Measurements from ENCODE around the gene BAD.
"Not testable (repeated sequence)": the region's sequence is repeated elsewhere in the genome, so short reads cannot be mapped to it uniquely, and the experiment has no call there.

Gene BAD

DNA sequence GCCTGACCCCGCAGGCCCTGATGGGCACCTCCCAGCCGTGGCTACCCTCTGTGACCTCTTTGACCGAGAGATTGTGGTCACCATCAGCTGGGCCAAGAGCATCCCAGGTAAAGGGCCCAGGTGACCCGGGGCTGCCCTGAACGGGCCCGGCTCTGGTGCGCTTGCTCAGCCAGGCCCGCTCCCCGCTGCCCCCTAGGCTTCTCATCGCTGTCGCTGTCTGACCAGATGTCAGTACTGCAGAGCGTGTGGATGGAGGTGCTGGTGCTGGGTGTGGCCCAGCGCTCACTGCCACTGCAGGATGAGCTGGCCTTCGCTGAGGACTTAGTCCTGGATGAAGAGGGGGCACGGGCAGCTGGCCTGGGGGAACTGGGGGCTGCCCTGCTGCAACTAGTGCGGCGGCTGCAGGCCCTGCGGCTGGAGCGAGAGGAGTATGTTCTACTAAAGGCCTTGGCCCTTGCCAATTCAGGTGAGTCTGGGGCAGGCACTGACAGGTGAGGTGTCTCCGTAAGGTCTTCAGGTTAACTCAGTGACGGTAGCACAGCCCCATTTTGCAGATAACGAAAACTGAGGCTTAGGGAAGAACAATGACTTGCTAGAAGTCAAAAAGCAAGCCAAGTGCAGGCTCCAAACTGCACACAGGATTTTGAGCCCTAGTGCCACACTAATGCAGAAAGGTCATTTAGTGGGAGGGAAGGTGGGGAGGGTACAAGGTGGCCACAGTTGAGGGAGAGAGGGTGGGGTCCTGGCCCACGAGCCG lies 30.5 kb upstream of the BAD start:
- no peak for DNase-seq

DNA sequence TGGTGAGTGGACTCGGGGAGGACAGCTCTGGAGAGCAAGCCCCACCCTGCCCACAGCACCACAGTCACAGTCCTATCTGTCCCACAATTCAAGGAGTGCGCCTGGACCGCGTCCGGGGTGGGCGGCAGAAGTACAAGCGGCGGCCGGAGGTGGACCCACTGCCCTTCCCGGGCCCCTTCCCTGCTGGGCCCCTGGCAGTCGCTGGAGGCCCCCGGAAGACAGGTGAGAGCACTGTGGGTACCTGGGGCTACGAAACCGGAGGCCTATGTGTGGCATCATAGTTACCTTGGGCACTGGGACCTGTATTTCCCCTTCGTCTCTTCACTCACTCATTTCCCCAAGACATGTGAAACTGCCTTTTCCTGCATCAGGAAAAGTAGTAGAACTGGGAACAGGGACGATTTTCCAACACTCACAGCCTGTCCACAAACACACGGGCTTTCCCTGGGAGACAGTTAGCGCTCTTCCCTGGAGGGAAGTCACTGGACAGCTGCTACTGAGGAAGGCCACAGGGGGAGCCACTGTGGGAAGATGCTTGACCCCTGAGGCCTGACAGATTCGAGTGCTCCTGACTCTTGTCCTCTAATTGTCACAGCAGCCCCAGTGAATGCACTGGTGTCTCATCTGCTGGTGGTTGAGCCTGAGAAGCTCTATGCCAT lies 29.8 kb upstream of the BAD start:
- no peak for DNase-seq

DNA sequence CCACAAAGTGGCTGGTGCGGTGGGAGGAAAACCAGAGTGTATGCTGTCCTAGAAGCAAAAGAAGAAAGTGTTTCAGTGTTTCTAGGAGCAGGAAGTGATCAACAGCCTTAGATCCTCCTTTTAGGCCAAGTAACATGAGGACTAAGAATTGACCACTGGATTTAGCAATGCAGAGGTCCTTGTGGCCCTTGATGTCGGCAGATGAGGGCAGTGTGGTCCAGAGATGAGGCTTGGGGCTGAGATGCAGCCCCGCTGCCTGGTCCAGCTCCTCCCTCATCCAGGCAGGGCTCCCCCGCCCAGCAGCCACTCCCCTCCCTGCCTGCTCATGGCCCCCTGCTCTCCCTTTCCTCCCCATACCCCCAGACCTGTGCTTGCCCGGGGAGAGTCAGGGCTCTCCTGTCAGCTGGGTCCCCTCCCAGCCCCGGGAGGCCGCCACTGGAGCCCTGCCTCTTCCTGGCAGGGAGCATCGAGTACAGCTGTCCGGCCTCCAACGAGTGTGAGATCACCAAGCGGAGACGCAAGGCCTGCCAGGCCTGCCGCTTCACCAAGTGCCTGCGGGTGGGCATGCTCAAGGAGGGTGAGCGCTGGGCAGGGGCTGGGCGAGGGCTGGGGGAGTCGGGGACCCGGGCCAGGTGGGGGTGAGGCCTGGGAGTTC lies 29.2 kb upstream of the BAD start:
- no peak for DNase-seq

DNA sequence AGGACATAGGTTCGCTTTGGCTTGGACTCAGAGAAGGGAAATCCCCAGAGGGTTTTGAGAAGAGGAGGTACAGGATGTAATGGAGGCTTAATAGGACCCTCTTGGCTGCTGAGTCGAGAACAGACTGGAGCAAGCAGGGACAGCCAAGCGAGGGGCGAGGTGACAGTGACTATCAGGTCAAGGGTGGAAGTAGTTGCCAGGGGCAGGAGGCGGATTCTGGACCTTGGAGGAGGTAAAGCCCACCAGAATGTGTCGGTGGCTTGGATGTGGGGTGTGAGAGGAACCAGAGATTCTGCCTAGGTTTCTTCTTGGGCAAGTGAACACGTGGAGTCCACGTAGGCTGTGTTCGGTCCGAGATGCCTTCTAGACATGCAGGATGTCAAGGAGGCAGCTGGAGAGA lies 28.5 kb upstream of the BAD start:
- DNase-seq = no peak

DNA sequence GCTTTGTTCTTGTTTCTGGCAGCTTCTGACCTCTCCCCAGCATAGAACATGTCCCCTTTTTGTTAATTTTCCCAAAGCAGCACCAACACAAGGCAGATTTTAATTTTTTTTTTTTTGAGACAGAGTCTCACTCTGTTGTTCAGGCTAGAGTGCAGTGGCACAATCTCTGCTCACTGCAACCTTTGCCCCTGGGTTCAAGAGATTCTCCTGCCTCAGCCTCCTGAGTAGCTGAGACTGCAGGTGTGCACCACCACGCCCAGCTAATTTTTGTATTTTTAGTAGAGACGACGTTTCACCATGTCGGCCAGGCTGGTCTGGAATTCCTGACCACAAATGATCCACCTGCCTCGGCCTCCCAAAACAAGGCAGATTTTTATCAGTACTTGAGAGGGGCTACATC lies 23.3 kb upstream of the BAD start:
- DNase-seq = not testable (repeated sequence)

DNA sequence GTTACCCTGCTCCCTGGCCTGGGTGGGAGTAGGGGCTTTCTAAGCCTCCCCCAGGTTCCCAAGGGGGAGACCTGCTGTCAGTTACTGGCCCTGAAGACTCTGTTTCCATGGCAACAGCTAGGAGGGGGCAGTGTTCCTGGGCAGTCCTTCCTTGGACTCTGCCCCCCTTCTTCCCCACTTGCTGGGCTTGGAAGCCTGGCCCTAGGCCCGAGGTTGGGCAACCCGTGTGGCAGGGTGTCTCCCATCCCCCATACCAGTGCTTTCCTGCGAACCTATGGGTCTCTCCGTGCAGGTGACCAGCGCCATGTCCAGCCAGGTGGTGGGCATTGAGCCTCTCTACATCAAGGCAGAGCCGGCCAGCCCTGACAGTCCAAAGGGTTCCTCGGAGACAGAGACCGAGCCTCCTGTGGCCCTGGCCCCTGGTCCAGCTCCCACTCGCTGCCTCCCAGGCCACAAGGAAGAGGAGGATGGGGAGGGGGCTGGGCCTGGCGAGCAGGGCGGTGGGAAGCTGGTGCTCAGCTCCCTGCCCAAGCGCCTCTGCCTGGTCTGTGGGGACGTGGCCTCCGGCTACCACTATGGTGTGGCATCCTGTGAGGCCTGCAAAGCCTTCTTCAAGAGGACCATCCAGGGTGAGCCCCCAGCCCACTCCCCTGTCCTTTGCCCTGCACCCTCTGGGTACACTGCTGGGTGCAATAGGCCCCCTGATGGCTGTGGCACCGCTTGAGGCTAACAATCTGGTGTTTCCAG lies 22.6 kb upstream of the BAD start:
- no peak for DNase-seq

DNA sequence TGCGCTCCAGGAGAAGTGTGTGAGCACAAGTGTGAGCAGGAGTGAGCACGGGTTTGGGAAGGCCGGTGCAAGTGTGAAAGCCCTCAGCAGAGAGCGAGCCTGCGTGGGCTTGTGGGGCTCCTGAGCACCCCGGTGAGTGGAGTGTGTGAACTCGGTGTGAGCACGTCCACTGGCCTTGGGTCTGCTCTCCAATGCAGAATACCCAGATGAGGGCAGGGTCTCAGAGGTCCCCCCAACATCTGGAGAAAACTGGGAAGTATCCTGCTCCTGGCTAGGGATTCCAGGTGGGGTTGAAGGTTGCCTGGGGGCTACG lies 22.1 kb upstream of the BAD start:
- DNase-seq = no peak

DNA sequence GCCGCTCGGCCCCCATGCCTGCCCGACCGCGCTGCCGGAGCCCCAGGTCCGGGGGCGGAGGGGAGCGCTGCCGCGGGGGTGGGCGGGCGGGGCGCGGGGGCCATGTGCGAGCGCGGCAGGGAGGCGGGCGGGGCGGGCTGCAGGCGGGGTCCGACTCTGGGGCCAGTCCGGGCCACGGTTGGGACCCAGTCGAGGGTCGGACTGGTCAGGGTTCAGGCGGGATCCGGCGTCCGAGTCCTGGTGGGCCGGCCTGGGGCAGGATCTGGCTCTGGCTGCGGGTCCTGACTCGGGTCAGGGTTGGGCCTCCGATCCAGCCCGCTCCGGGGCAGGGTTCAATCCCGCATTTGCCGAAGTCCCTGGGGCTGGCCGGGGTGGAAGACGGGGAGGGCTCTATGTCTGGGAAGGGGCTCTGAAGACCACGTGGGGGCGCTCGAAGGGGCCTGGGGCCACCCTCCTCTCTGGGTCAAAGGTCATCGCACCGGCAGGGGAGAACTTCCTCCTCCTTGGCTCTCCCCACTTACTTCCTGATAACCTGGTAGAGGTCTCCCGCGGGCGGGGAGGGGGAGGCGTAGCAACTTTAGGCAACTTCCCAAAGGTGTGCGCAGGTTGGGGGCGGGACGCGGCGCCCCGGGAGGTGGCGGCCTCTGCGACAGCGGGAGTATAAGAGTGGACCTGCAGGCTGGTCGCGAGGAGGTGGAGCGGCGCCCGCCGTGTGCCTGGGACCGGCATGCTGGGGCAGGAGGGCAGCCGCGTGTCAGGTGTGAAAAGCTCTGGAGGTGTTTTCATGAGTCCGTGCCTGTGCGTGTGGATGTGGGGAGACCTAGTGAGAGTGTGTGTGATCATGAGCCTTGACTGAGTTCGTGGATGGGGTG lies 21.5 kb upstream of the BAD start:
- no peak for DNase-seq

DNA sequence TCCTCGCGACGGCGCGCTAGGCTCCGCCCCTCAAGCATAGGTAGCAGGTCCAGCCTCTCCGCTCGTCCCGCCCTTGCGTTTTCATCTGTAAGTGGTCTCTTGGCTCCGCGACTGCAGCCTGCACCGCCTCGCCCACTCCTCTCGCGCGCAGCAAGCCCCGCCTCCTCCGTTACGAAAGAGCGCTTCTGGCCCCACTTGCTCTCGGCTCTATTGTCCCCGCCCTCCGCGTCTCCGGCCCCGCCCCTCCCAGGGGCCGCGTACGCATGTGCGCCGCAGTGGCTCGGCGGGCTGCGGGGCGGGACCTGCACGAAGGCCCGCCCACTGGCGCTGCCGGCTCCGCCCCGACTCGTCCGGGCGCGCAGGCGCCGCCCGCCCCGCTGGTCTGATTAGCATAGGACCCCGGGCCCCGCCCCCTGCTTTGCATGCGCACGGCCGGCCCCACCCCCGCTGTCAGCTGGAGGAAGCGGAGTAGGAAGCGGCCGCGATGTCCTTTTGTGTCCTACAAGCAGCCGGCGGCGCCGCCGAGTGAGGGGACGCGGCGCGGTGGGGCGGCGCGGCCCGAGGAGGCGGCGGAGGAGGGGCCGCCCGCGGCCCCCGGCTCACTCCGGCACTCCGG lies 20.7 kb upstream of the BAD start, which contains the start of gene ESRRA:
Gene ESRRA, plus strand, starts transcription at position 450 of the 616 bp plus-strand sequence. CDS start 1,656 bp downstream, outside the sequence.
- peak; percentile 95 for DNase-seq

DNA sequence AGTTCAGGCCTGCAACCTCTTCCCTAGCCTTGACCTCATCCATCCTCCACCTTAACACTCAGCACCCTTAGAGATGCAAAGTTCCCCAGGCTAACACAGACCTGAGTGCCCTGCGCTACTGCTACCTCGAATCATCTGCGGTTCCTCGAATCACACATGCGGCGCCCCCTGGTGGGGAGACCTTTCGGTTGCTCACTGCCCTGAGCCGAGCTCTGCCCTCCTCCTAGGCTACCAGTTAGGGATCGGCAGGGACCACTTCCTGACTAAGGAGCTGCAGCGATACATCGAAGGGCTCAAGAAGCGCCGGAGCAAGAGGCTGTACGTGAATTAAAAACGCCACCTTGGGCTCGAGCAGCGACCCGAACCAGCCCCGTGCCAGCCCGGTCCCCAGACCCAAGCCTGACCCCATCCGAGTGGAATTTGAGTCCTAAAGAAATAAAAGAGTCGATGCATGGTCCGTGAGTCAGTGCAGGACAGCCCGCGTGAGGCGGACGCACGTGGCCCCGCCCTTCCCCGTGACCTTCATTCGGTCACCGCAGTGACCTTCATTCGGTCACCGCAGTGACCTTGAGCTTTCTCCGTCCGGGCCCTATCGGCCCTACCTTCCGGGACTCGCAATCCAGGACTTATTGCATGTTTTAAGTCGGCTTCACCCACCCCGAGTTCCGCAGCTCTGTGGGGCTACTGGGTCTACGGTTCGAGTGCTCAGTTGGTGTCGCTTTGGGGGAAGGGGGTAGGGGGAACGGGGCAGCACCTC lies 20.0 kb upstream of the BAD start:
- peak; percentile 56 for DNase-seq

DNA sequence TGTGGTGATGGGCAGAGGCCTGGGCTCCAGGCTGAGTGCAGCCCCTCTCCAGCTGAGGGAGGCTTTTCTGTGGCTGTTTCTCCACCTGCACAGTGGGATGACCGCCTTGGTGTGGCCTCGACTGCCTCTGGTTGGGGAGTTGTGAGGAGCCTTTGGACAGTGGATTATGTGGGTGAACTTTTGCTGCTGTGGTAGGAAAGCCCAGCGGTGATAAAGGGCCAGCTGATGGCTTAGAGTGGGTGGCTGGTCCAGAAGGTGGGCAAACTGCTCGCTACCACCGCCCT lies 19.5 kb upstream of the BAD start:
- no peak for DNase-seq

DNA sequence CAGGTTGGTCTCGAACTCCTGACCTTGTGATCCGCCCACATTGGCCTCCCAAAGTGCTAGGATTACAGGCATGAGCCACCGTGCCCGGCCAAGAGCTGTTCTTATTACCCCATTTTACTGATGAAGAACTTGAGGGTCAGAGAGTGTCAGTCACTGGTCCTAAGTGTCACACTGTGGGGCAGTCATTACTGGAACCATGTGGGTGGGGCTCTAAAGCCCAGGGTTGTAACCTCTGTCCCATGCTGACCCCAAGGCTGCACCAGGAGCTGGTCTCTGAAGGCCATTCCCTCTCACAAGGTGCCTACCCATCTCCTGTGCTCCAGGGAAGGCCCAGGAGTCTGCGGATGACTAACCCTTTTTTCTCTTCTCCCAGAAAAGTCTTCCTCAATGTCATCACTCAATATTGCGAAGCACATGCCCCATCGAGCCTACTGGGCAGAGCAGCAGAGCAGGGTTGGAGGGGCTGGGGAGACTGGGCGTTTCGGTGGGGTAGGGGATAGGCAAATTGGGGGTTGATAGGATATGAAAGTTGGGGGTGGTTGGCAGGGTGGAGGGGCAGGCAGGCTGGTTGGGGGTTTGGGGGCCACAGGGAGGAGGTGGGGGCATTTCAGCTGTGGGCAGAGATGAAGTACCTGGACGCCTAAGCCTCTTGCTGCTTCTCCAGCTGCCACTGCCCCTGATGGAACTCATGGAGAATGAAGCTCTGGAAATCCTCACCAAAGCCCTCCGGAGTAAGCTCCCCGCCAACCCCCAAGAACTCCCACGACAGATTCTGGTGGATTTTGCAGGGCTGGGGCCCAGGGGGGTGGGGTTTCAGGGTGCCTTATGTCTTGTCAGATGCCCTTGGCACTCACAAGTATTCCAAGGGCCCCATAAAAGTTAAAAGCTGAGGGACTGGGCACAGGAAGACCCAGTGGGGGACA lies 18.9 kb upstream of the BAD start:
- no peak for DNase-seq

DNA sequence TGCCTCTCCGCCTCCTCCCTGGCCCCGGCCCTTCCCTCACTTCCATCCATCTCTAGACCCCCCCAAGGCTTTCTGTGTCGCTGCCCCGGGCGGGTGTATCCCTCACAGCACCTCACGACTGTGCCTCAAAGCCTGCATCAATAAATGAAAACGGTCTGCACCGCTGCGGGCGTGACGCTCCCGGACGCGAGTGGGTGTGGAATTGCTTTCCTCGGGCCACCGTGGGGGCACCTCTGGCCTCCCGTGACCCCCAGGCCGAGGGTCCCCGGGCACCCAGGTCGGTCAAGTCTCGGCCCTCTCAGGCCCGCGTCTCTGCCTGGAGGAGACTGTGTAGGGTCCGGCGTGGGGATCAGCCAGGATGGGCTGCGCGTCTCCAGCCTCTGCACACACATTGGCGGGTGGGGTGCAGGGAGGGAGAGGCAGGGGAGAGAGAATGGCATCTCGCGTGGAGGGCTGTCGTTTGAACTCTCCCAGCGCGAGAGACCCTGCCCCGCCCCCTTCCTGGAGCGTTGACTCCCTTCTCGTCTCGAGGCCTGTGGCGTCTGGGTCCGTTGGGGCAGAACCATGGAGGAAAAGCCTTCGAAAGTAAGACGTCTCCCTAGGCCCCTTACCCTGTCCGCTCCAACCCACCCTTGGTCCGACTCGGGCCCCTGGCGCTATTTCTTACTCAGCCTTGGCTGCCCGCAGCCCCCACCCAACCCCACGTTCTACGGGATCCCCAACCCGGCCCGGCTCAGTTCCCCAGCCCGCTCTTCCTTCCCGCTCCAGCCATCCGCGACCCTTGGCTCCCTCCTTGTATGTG lies 15.6 kb upstream of the BAD start, which contains the start of gene CATSPERZ:
Gene CATSPERZ, plus strand, starts transcription at position 512 of the 802 bp plus-strand sequence. Its CDS starts 53 bp downstream, at position 565.
- DNase-seq = no peak

DNA sequence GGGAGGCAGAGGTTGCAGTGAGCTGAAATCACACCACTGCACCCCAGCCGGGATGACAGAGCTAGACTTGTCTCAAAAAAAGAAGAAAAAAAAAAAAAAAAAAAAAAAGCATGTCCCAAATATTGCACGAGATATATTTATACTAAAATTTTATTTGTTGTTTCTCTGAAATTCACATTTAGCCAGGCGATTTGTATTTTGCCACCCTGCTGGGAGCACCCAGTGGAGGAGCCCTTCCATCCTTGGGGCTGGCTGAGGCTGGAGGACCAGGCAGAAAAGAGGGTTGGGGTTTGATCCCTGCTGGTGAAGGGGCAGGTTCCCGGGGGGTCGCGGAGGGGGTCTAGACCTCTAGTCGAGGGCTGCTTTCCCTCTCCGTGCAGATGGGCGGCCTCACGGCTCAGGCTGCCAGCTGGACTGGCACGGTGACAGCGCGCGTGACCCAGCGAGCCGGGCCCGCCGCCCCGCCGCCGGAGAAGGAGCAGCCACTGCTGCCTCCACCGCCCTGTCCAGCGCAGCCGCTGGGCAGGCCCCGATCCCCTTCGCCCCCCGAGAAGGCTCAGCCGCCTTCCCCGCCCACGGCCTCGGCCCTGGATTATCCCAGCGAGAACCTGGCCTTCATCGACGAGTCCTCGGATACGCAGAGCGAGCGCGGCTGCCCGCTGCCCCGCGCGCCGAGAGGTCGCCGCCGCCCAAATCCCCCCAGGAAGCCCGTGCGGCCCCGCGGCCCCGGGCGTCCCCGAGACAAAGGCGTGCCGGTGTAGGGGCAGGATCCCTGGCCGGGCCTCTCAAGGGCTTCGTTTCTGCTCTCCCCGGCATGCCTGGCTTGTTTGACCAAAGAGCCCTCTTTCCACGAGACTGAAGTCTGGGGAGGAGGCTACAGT lies 14.7 kb upstream of the BAD start:
- no peak for DNase-seq

DNA sequence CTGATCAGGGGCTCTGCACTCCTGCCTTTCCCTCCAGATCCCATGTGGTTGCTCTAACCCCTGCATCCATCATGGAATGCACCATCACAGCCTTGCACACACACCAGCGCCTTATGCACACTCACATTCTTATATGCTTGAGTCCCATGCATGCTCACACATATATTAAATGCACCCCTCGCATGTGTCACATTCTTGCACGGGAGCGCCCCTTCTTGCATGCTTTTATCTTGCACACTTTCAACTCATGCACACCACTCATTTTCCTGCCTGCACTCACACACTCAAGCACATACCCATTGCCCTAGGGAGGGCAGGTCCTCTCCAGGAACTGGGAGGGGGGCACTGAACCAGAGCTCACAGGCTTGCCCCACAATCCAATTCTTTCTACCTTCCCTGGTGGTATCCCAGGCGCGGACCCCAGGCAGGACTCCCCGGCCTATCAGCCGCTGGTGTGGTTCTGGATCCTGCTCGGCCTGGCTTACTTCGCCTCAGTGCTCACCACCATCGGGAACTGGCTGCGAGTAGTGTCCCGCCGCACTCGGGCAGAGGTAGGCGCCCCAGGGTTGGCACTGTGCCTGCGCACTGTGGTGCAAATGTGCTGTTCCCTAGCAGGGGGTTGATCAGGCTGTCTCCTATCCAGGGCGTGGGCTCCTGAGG lies 13.4 kb upstream of the BAD start:
- DNase-seq = no peak

DNA sequence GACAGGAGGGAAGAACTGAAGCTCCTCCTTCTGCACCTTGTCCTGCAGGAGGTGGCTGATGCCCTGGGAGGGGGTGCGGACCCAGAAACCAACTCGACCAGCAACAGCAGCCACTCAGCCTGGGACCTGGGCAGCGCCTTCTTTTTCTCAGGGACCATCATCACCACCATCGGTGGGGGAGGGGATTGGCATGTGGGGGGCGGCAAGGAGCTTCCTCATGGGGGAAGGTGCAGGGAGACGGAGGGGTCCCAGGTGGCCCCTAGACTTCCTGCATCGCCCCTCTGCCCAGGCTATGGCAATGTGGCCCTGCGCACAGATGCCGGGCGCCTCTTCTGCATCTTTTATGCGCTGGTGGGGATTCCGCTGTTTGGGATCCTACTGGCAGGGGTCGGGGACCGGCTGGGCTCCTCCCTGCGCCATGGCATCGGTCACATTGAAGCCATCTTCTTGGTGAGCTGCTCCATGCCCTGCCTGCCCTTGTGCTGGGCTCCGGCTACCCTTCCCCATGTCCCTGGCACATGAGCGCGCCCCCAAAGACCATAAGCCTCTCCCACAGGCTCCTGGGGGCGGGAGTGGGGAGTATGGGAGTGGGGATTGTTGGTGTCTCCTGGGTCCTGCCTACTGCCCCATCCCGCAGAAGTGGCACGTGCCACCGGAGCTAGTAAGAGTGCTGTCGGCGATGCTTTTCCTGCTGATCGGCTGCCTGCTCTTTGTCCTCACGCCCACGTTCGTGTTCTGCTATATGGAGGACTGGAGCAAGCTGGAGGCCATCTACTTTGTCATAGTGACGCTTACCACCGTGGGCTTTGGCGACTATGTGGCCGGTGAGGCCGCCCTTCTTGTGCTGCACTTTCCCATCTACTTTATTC lies 12.6 kb upstream of the BAD start:
- DNase-seq = no peak

DNA sequence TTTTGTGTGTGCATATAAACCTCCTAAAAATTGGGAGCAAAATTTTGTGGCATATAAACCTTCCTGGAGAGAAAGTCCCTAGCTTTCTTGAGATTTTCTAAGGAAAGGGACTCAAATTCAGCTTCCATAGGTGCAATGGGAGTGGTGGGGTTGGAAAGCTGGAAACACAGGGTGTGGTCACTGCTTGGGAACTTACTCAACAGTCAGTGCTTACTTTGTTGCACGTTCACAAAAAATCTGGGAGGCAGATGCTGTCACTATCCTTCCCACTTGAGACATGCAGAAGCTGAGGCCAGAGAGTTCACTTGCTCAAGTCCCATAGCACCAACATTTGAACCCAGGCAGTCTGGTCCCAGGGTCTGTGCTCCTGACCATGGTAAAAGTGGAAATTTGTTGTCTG lies 11.8 kb upstream of the BAD start:
- DNase-seq = no peak

Measured in DMS 273 treated with DMSO at 0.1 percent for 48 hours (cell line).